D721Med (cell line): Measurements from ENCODE around the gene PIM1.

Experiments
- DNase-seq: peaks from one replicate; pipeline ENCODE4 v3.0.0; 2011; ENCODE audit warnings: low spot score; ENCODE audit not compliant: insufficient read length
- FAIRE-seq: peaks from 2 replicates; lab custom pipeline; 2011; peaks lifted over from hg19 to GRCh38; lab: Jason Lieb, UNC
- CTCF ChIP-seq: IDR thresholded peaks from 2 replicates; pipeline ENCODE4 v1.5.1; 2012; ENCODE audit warnings: mild to moderate bottlenecking, control low read depth; ENCODE audit not compliant: insufficient read depth; ENCODE audit errors: missing control alignments

The PIM1 gene

GRCh38 chr6:37222125-37222967, 52.4 kb downstream of the PIM1 start:
- FAIRE-seq: no peak
- no peak for TF ChIP-seq CTCF
- DNase-seq: peak; percentile 58

GRCh38 chr6:37222992-37223391, 53.0 kb downstream of the PIM1 start:
- no peak for TF ChIP-seq CTCF
- FAIRE-seq: no peak
- no peak for DNase-seq
